Uterus (tissue), 2 donors: ENCODE results near the gene CDH13.

ENCODE experiments used
- POLR2A ChIP-seq, 2 donors: fragments of 450-650 bp; IDR thresholded peaks; one replicate each; pipeline ENCODE4 v1.6.1; 2016; ENCODE audit warnings: antibody characterized with exemption in 2 of 2, mild to moderate bottlenecking in 1 of 2, moderate library complexity in 1 of 2
- TF ChIP-seq, protein P1 (sequence below), 4 experiments: fragments of 200-600 bp in 2 of 4; fragments of 450-650 bp in 2 of 4; sonication (generic) in 2 of 4; IDR thresholded peaks; one replicate each; pipeline ENCODE4 v1.5.1; 2016 to 2019; ENCODE audit warnings: antibody characterized with exemption in 4 of 4, mild to moderate bottlenecking in 2 of 4, moderate library complexity in 1 of 4

DNA sequence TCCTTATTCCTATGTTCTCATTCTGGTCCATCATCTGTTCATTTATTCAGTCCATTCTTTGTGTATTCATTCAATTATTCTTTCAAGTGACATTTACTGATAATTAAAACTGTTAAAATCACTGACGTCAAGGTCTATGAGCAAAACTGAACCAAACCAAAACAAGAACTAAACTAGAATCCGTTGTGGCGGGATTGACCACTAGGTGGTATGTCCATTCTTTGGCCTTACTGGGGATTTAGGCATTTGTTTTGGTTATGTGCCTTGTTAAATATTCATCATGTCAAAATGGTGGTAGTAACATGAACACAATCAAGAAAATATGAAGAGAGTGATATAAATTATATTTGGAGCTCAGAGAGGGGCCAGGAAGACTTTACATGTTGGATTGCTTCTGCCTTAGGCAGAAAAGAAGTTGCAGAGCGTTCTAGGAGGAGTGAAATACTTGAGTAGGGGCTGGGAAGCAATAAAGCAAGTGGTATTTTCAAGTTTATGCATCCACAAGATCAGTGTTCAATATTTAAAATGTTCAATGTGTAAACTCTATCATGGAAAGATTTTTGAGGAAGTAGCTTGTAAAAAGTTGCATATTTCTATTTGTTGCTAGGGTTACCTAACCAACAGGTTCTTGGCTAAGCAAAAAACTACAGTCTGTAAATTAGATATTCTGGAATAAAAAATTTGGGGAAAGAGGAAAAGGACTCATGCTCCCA, 129.0 kb downstream of the CDH13 start:
- TF ChIP-seq, protein P1, sequence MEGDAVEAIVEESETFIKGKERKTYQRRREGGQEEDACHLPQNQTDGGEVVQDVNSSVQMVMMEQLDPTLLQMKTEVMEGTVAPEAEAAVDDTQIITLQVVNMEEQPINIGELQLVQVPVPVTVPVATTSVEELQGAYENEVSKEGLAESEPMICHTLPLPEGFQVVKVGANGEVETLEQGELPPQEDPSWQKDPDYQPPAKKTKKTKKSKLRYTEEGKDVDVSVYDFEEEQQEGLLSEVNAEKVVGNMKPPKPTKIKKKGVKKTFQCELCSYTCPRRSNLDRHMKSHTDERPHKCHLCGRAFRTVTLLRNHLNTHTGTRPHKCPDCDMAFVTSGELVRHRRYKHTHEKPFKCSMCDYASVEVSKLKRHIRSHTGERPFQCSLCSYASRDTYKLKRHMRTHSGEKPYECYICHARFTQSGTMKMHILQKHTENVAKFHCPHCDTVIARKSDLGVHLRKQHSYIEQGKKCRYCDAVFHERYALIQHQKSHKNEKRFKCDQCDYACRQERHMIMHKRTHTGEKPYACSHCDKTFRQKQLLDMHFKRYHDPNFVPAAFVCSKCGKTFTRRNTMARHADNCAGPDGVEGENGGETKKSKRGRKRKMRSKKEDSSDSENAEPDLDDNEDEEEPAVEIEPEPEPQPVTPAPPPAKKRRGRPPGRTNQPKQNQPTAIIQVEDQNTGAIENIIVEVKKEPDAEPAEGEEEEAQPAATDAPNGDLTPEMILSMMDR (IDR thresholded peaks at IDR 0.05): no peak
- no peak for TF ChIP-seq POLR2A (IDR thresholded peaks at IDR 0.05)
